ENCODE data around the gene GLRB. TPM values are rescaled to one million over a fixed set of nuclear protein-coding genes. Genes with fewer than 3 reads are reported as not detected.
A peak's percentile ranks its signal among the peaks of the same experiment; 100 is the strongest.

Gene GLRB
- total RNA-seq = 2.6 TPM
- long read RNA-seq, partial matches to known transcripts = 1 of 9 reads
- long read RNA-seq, other reads (novel, unspliced or antisense) = 4 of 9 reads

GRCh38 chr4:157075811-157076577 is at the start of gene GLRB:
Gene GLRB, plus strand, starts transcription at chr4:157076150. Its CDS starts 1,875 bp downstream, at chr4:157078025.
- H3K4me1 ChIP-seq = no peaks in the 10 kb centered on the region
- peak within 1 kb of the TSS; percentile 61 for H3K4me3 ChIP-seq
- ATAC-seq = peak; percentile 86 to 95
- no peaks in the 10 kb centered on the region for H3K36me3 ChIP-seq
- TF ChIP-seq, protein P1, sequence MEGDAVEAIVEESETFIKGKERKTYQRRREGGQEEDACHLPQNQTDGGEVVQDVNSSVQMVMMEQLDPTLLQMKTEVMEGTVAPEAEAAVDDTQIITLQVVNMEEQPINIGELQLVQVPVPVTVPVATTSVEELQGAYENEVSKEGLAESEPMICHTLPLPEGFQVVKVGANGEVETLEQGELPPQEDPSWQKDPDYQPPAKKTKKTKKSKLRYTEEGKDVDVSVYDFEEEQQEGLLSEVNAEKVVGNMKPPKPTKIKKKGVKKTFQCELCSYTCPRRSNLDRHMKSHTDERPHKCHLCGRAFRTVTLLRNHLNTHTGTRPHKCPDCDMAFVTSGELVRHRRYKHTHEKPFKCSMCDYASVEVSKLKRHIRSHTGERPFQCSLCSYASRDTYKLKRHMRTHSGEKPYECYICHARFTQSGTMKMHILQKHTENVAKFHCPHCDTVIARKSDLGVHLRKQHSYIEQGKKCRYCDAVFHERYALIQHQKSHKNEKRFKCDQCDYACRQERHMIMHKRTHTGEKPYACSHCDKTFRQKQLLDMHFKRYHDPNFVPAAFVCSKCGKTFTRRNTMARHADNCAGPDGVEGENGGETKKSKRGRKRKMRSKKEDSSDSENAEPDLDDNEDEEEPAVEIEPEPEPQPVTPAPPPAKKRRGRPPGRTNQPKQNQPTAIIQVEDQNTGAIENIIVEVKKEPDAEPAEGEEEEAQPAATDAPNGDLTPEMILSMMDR (IDR thresholded peaks at IDR 0.05) = no peak
- H3K27me3 ChIP-seq (ENCODE audit: low read depth) = peaks cover 4% of the 10 kb centered on the region
- H3K27ac ChIP-seq = no peak within 1 kb of the TSS
- intact Hi-C loops (cut with DNase I) = no loop called here
- H3K9me3 ChIP-seq = no peaks in the 10 kb centered on the region
- peak; percentile 50 for DNase-seq

- no peaks in the 10 kb centered on the region for H3K27me3 ChIP-seq (ENCODE audit: low read depth)
- H3K9me3 ChIP-seq = no peaks in the 10 kb centered on the region
- H3K27ac ChIP-seq = no peak overlapping the region
- TF ChIP-seq, protein P1 (IDR thresholded peaks at IDR 0.05) = no peak
- DNase-seq = no peak
- H3K36me3 ChIP-seq = no peaks in the 10 kb centered on the region
- H3K4me1 ChIP-seq = no peaks in the 10 kb centered on the region
- ATAC-seq = no peak
- intact Hi-C loops (cut with DNase I) = no loop called here
- no peak overlapping the region for H3K4me3 ChIP-seq
These were observed 40.5 kb upstream of the GLRB start for GRCh38 chr4:157035471-157035870.

- intact Hi-C loops (cut with DNase I) = loop anchor here (10.0 kb wide), 1 partner anchor 566 kb away; no protein-coding TSS in a partner anchor
These were observed 35.5 kb upstream of the GLRB start for GRCh38 chr4:157040405-157040804.

DNA sequence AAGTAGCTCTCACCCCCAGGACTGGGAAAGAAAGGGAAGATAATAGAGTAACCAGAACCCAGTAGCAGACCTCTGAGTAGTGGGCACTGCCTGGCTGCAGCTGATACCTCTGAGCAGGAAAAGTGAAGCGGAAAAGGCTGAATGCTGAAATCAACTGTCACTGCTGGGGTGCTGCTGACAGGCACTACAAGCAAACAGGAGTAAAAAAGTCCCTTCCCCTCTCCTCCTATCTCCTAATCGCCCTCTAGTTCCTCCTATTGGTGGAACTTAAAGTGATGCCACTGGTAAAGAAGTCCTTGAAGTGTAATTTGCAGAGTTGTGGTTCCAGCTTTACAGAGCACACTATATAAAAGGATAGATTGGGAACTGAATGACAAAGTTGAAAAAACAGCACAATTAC is 32.8 kb upstream of the GLRB start:
- ATAC-seq = peak in 1 of 2 donors; percentile 35
- H3K9me3 ChIP-seq = no peaks in the 10 kb centered on the region
- intact Hi-C loops (cut with DNase I) = loop anchor here (10.0 kb wide), 1 partner anchor 568 kb away; no protein-coding TSS in a partner anchor
- TF ChIP-seq, protein P1 (IDR thresholded peaks at IDR 0.05) = no peak
- no peak for DNase-seq
- H3K27me3 ChIP-seq (ENCODE audit: low read depth) = no peaks in the 10 kb centered on the region
- H3K4me1 ChIP-seq = no peaks in the 10 kb centered on the region
- H3K36me3 ChIP-seq = no peaks in the 10 kb centered on the region
- H3K4me3 ChIP-seq = no peak overlapping the region
- H3K27ac ChIP-seq = no peak overlapping the region

More at GRCh38 chr4:157040405-157040804, 35.5 kb upstream of the GLRB start:
- Histone ChIP-seq H3K27ac (no peak overlapping the region), H3K9me3 (no peaks in the 10 kb centered on the region), H3K4me3 (no peak overlapping the region), H3K36me3 (no peaks in the 10 kb centered on the region), H3K4me1 (no peaks in the 10 kb centered on the region), H3K27me3 (ENCODE audit: low read depth) (no peaks in the 10 kb centered on the region)
- TF ChIP-seq, protein P1 (IDR thresholded peaks at IDR 0.05) = no peak
- ATAC-seq = no peak
- no peak for DNase-seq

- no peaks in the 10 kb centered on the region for H3K27me3 ChIP-seq (ENCODE audit: low read depth)
- no peaks in the 10 kb centered on the region for H3K36me3 ChIP-seq
- H3K4me1 ChIP-seq = no peaks in the 10 kb centered on the region
- H3K27ac ChIP-seq = no peak overlapping the region
- intact Hi-C loops (cut with DNase I) = loop anchor here (10.0 kb wide), 1 partner anchor 571 kb away; no protein-coding TSS in a partner anchor
- no peaks in the 10 kb centered on the region for H3K9me3 ChIP-seq
- H3K4me3 ChIP-seq = no peak overlapping the region
- TF ChIP-seq, protein P1 (IDR thresholded peaks at IDR 0.05) = peak; percentile 74
- no peak for DNase-seq
- ATAC-seq = peak; percentile 92 to 94
These were observed 30.3 kb upstream of the GLRB start for GRCh38 chr4:157045507-157046127.
